ENCODE results near the gene CDS2.
A peak's percentile ranks its signal among the peaks of the same experiment; 100 is the strongest.
"Not testable (repeated sequence)": the region's sequence is repeated elsewhere in the genome, so short reads cannot be mapped to it uniquely, and the experiment has no call there.

Gene CDS2

GRCh38 chr20:5126512-5127203, at the start of gene CDS2:
TSS of gene CDS2 (plus strand) at chr20:5127008. CDS start at chr20:5127093, 85 bp downstream.
- peak within 1 kb of the TSS; percentile 77 for H3K4me3 ChIP-seq (ENCODE audit: low read depth, low read length)
- peak; percentile 94 for DNase-seq (ENCODE audit: low read depth)

DNA sequence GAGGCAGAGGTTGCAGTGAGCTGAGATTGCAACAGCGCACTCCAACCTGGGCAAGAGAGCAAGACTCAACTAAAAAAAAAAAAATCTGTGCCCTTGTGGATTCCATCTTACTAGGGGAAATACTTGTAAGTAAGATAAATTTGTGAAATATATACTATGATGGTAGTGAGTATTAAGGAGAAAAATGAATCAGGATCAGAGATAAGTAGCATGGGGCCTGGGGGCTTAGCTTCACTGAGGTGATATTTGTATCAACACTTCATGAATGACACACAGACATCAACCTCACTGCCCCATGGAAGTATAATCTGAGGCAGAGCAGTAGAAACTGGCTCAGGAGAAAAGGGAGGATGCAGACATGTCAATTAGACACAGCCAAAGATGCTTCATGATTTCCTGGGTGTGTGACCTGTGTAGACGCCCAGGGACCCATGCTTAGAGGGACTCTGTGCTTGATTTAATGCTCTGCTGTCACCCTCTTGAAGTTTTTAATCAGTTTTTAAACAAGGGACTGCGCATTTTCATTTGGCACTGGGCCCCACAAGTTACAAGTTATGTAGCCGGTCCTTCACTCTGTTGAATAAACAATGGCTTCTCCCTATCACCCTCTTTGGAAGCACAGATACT, 48.9 kb upstream of the CDS2 start:
- DNase-seq (ENCODE audit: low read depth) = no peak

DNA sequence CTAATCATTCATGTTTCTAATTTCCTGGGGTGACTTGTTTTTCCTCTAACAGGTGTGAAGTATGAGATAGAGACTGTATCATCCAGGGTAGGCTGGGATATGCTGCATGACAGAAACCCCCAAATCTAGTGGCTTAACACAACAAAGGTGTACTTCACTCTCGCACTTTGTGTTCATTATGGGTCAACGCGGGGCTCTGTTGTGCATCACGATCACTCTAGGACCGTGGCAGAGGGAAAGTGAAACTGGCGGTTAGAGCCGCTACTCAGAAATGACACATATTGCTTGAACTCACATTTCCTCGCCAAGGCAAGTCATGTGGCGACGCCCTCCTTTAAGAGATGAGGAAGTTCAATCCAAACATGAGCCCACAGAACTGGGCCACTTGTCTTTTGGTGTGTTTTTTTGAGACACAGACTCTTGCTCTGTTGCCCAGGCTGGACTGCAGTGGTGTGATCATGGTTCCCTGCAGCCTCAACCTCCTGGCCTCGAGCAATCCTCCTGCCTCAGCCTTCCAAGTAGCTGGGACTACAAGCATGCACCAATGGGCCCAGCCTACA, 48.3 kb upstream of the CDS2 start:
- no peak for DNase-seq (ENCODE audit: low read depth)
- no peak overlapping the region for H3K4me3 ChIP-seq (ENCODE audit: low read depth, low read length)

More for the DNA sequence above, 48.9 kb upstream of the CDS2 start:
- no peak overlapping the region for H3K4me3 ChIP-seq (ENCODE audit: low read depth, low read length)

- DNase-seq (ENCODE audit: low read depth) = peak; percentile 35
- no peak overlapping the region for H3K4me3 ChIP-seq (ENCODE audit: low read depth, low read length)
Observed at GRCh38 chr20:5080384-5080877, 46.4 kb upstream of the CDS2 start.

- DNase-seq (ENCODE audit: low read depth) = no peak
- H3K4me3 ChIP-seq (ENCODE audit: low read depth, low read length) = no peak overlapping the region
Observed at GRCh38 chr20:5085380-5085779, 41.4 kb upstream of the CDS2 start.

- no peak overlapping the region for H3K4me3 ChIP-seq (ENCODE audit: low read depth, low read length)
- DNase-seq (ENCODE audit: low read depth) = no peak
Observed at GRCh38 chr20:5088688-5089087, 38.1 kb upstream of the CDS2 start.

GRCh38 chr20:5090191-5090590, 36.6 kb upstream of the CDS2 start:
- no peak overlapping the region for H3K4me3 ChIP-seq (ENCODE audit: low read depth, low read length)
- no peak for DNase-seq (ENCODE audit: low read depth)

- DNase-seq (ENCODE audit: low read depth) = no peak
- H3K4me3 ChIP-seq (ENCODE audit: low read depth, low read length) = no peak overlapping the region
Observed at GRCh38 chr20:5091902-5092301, 34.9 kb upstream of the CDS2 start.

DNA sequence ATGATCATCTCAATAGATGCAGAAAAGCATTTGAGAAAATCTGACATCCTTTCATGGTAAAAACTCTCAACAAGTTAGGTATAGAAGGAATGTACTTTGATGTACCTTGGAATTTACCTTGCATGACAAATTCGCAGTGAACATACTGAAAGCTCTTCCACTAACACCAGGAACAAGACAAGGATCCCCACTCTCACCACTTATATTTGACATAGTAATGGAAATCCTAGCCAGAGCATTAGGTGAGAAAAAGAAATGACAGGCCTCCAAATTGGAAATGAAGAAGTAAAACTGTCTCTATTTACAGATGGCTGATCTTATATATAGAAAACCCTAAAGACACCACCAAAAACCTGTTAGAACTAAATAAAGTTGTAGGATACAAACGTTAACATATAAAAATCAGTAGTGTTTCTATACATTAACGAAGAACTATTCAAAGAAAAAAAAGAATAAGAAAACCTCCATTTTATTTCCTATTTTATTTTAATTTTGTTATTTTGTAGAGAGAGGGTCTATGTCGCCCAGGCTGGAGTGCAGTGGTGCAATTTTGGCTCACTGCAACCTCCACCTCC, 34.0 kb upstream of the CDS2 start:
- DNase-seq (ENCODE audit: low read depth) = no peak
- H3K4me3 ChIP-seq (ENCODE audit: low read depth, low read length) = no peak overlapping the region

DNA sequence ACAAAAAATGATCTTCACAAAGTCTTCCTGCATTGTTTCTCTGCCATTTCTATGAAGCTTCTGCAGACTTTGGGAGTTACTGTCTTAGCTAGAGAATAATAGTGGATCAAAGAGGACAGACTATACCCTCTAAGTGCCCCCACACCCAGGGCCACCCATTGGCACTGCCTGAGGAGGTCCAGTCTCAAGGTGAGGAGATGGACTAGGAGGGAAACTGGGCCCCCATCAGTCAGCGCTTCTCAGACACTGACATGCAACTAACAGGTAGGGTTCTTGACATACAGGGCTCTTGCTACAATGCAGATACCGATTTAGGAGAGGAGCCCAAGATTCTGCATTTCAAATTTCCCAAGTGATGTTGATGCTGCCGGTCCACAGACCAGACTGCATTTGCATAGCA, 31.4 kb upstream of the CDS2 start:
- H3K4me3 ChIP-seq (ENCODE audit: low read depth, low read length) = no peak overlapping the region
- no peak for DNase-seq (ENCODE audit: low read depth)

DNA sequence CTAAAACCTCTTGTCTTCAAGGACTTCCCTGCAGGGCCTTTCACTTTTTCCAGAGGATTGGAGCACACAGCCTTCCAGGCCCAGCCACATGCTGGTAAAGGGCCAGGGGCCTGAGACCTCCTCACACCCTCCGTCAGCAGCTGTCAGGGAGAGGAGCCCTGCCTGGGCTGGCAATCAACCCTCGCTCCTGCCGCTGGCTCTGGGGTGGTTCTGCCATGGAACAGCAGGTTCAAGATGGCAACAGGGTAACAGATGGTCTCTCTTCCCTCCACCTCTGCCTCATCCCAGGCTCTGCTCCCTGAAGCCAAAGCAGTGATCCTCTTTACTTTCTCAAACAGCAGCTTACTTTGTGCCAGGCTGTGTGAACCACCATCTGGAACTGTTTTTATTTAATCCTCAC, 30.9 kb upstream of the CDS2 start:
- DNase-seq (ENCODE audit: low read depth) = no peak
- H3K4me3 ChIP-seq (ENCODE audit: low read depth, low read length) = no peak overlapping the region

- H3K4me3 ChIP-seq (ENCODE audit: low read depth, low read length) = no peak overlapping the region
- no peak for DNase-seq (ENCODE audit: low read depth)
Observed at GRCh38 chr20:5096463-5096862, 30.3 kb upstream of the CDS2 start.

- not testable (repeated sequence) for H3K4me3 ChIP-seq (ENCODE audit: low read depth, low read length); DNase-seq (ENCODE audit: low read depth)
Observed at GRCh38 chr20:5099009-5099408, 27.8 kb upstream of the CDS2 start.

GRCh38 chr20:5099909-5100308, 26.9 kb upstream of the CDS2 start:
- not testable (repeated sequence) for H3K4me3 ChIP-seq (ENCODE audit: low read depth, low read length); DNase-seq (ENCODE audit: low read depth)

DNA sequence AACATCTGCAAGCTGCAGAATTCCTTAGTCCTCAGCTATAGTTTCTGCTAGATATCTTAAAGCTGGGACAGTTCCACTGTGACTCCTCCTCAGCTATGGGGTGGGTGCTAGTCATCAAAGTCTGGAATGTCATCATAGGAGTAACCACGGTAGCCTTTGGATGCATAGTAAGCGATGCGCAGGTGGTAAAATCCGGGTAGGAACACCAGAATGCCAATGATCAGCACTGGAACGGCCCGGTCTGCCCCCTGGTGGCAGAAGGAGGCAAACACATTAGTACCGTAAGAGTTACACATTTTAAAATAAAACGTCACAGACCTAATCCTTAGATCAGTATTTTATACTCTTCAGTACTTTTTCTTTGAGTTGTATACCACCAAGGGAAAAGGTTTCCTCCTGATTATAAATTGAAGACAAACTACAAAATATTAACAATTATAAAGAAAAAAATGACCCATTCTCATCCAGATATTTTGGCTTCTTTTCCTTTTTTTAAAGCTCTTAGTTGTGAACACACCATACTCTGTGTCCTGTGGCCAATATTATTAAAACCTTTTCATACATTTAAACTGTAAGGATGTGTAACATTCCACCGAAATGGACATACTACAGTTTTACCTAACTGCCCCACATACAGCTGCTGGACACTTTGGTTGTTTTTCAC, 26.0 kb upstream of the CDS2 start:
- H3K4me3 ChIP-seq (ENCODE audit: low read depth, low read length) = no peak overlapping the region
- peak; percentile 8 for DNase-seq (ENCODE audit: low read depth)

DNA sequence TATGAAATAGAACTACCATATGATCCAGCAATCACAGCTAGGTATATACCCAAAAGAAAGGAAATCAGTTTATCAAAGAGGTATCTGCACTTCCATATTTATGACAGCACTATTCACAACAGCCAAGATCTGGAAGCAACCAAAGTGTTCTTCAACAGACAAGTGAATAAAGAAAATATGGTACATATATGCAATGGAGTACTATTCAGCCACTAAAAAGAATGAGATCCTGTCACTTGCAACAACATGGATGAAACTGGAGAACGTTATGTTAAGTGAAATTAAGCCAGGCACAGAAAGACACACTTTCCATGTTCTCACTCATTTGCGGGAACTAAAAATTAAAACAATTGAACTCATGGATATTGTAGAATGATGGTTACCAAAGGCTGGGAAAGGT, 22.3 kb upstream of the CDS2 start:
- H3K4me3 ChIP-seq (ENCODE audit: low read depth, low read length) = no peak overlapping the region
- DNase-seq (ENCODE audit: low read depth) = no peak

DNA sequence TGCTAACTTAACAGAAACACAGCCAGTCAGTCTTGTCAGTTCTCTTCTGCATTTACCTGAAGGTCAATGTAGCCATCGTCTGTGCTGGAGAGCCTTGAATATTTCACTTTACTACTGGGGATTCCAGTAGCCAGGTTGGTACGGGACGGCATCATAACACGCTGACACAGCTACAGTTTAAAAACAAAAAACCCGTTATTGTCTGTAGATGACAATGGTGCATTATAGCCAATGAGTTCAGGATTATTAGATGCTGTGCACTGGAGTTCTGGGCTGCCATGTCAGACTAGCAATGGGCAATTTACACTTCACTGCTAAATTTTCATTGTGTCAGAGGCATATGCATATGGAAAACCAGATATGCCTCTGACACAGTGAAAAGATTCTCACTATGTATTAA, 17.5 kb upstream of the CDS2 start:
- no peak overlapping the region for H3K4me3 ChIP-seq (ENCODE audit: low read depth, low read length)
- DNase-seq (ENCODE audit: low read depth) = no peak

DNA sequence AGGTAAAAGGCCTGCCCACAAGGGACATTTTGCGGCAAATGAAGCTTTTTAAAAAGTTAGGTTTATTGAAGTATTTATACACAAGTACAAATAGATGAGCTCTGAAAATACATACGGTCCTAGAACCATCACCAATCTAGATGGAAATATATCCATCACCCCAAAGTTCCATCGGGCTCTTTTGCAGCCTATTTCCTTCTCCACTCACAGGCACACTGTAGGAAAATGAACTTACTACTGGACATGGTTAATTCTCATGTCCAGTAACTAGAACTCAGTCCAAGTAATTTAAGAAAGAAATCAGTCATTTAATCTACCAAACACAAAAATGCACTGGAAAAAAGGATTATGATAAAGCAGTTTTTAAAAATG, 13.2 kb upstream of the CDS2 start:
- DNase-seq (ENCODE audit: low read depth) = no peak
- peak overlapping the region; percentile 86 for H3K4me3 ChIP-seq (ENCODE audit: low read depth, low read length)

DNA sequence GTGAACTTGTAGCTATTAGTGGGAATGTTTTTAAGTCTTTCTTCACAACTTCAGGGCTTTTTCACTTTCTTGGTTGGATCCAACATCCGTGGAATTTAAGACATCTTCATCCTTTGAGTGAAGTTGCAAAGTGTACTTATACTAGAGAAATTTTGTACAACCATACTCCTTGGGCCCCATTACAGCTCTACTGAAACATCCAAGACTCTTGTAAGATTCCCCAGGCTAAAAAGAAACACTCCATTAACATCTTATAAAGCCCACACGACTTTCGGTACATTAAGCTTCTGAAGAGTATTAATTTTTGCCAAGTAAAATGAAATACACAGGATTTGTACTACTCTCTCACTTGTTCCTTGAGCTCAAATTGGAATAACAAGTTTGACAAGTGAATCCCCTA, 12.4 kb upstream of the CDS2 start:
- DNase-seq (ENCODE audit: low read depth) = no peak
- no peak overlapping the region for H3K4me3 ChIP-seq (ENCODE audit: low read depth, low read length)

DNA sequence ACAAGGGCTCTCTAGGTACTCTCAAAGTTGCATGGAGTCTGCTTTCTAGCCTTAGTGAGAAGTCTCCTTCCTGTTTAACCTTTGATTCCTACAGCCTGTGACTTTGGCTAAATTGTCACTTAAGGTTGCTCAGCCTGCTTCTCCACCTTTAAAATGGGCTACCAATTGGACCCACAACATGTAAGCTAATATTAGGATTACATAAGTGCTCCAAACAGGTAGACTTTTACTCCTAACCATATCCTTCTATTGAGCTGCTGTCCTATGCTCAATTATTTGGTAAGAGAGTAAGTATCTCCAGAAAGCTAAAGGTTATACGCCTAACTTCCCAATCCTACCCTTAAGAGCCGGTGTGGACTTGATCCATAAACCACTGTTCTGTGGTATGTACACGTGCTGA, 9.9 kb upstream of the CDS2 start:
- DNase-seq (ENCODE audit: low read depth) = no peak
- H3K4me3 ChIP-seq (ENCODE audit: low read depth, low read length) = no peak overlapping the region
